Lung (tissue), 12 donors: ENCODE results near the gene RAB3C. TPM values are rescaled to one million over a fixed set of nuclear protein-coding genes. Genes with fewer than 3 reads are reported as not detected.
A peak's percentile ranks its signal among the peaks of the same experiment; 100 is the strongest.

Experiments
- ATAC-seq: fragments of 200-7000 bp; cut with Tn5 transposase; one replicate; pipeline ENCODE4 v1.9.1; 2020; ENCODE audit warnings: moderate number of reproducible peaks; ENCODE audit not compliant: insufficient read depth, low FRiP score
- DNase-seq, 3 donors: peaks; one replicate each; pipeline ENCODE4 v3.0.0-alpha.2; 2013 to 2017
- H3K27ac ChIP-seq, 2 donors: one replicate each; pipeline ENCODE4 v1.5.1; 2013; ENCODE audit warnings: mild to moderate bottlenecking in 2 of 2, moderate library complexity in 2 of 2, control low read depth in 1 of 2, inconsistent platforms in 1 of 2, low read depth in 1 of 2, low read length in 1 of 2
- H3K27me3 ChIP-seq, 3 donors: one replicate each; pipeline ENCODE4 v1.5.1; 2013; ENCODE audit warnings: low read length in 2 of 3; ENCODE audit not compliant: control insufficient read depth in 3 of 3, insufficient read depth in 3 of 3
- H3K36me3 ChIP-seq, 4 donors: one replicate each; pipeline ENCODE4 v1.5.1; 2013; ENCODE audit warnings: low read length in 4 of 4, mild to moderate bottlenecking in 1 of 4, moderate library complexity in 1 of 4; ENCODE audit not compliant: control insufficient read depth in 4 of 4, insufficient read depth in 4 of 4
- H3K4me1 ChIP-seq, 5 donors: one replicate each; pipeline ENCODE4 v1.5.1; 2013; ENCODE audit warnings: low read length in 5 of 5, mild to moderate bottlenecking in 2 of 5, moderate library complexity in 1 of 5; ENCODE audit not compliant: control insufficient read depth in 5 of 5, insufficient read depth in 5 of 5
- H3K4me3 ChIP-seq: one replicate; pipeline ENCODE4 v1.5.1; 2013; ENCODE audit warnings: mild to moderate bottlenecking, control low read depth, moderate library complexity
- H3K9ac ChIP-seq, 2 donors: one replicate each; pipeline ENCODE4 v1.5.1; 2013; ENCODE audit warnings: low read length in 2 of 2, control low read depth in 1 of 2; ENCODE audit not compliant: insufficient read depth in 1 of 2
- H3K9me3 ChIP-seq, 4 donors: one replicate each; pipeline ENCODE4 v1.5.1; 2013; ENCODE audit warnings: low read length in 3 of 4, mild to moderate bottlenecking in 1 of 4, moderate library complexity in 1 of 4; ENCODE audit not compliant: control insufficient read depth in 4 of 4, insufficient read depth in 3 of 4
- CTCF ChIP-seq: IDR thresholded peaks from 2 replicates; pipeline ENCODE4 v1.5.1; 2012; ENCODE audit warnings: mild to moderate bottlenecking; ENCODE audit errors: control extremely low read depth, extremely low read depth
- WGBS, 2 donors: extraction: QIAGEN DNeasy Blood & Tissue Kit; methylation state at CpG; one replicate each; pipeline ENCODE4 v1.1.7; 2013; 5-methylcytosine and 5-hydroxymethylcytosine counted together
- polyA plus RNA-seq, 2 donors: library from polyadenylated mRNA; stranded (reverse); fragments of 200-250 nt; gene quantifications; one replicate each; pipeline ENCODE4 v1.2.1, GENCODE V29; 2013
- total RNA-seq, 2 donors: library from RNA; depleted of rRNA in 1 of 2; stranded (reverse); fragments of >200 nt in 1 of 2; gene quantifications; one replicate each; pipeline ENCODE4 v1.2.1, GENCODE V29; 2014 to 2021
- donor health status: control.
- donor health status: control.
- donor health status: Bipolar disorder and iron deficiency.
- donor health status: healthy.
- donor health status: DM: yes; HTN: yes; CAD: no.

RAB3C gene
- total and polyA plus RNA-seq, 4 donors: 0.35 to 1.1 (median 0.86) TPM

GRCh38 chr5:58901271-58901670, 318.4 kb downstream of the RAB3C start:
- DNase-seq (no peak), ATAC-seq (no peak)
- Histone ChIP-seq H3K9me3 (peaks cover 0 to 4% (median under 1%) of the 10 kb centered on the region in 4 donors), H3K27ac (no peak overlapping the region), H3K9ac (no peak overlapping the region), H3K27me3 (no peaks in the 10 kb centered on the region), H3K36me3 (no peaks in the 10 kb centered on the region), H3K4me3 (no peak overlapping the region), H3K4me1 (peaks cover 0 to 2% (median 0%) of the 10 kb centered on the region in 5 donors)
- no peak for TF ChIP-seq CTCF
- 90 to 93% methylated on average over 11 of the region's 11 CpGs for WGBS, 2 donors

GRCh38 chr5:58902305-58902704, 319.4 kb downstream of the RAB3C start:
- no peaks in the 10 kb centered on the region for H3K27me3 ChIP-seq
- ATAC-seq (no peak), DNase-seq (peak in 1 of 3 donors; percentile 15)
- no peaks in the 10 kb centered on the region for H3K36me3 ChIP-seq
- H3K27ac ChIP-seq: no peak overlapping the region
- peaks cover 0 to 5% (median 3%) of the 10 kb centered on the region in 4 donors for H3K9me3 ChIP-seq
- H3K4me3 ChIP-seq: no peak overlapping the region
- H3K9ac ChIP-seq: no peak overlapping the region
- TF ChIP-seq CTCF: no peak
- H3K4me1 ChIP-seq: peaks cover 0 to 2% (median 0%) of the 10 kb centered on the region in 5 donors

- no peak for TF ChIP-seq CTCF
- H3K36me3 ChIP-seq: no peaks in the 10 kb centered on the region
- H3K4me1 ChIP-seq: no peaks in the 10 kb centered on the region
- DNase-seq: no peak
- H3K9ac ChIP-seq: no peak overlapping the region
- WGBS, 2 donors: 81 to 91% methylated on average over 2 of the region's 2 CpGs
- no peak for ATAC-seq
- H3K9me3 ChIP-seq: peaks cover 0 to 5% (median 3%) of the 10 kb centered on the region in 4 donors
- no peak overlapping the region for H3K4me3 ChIP-seq
- H3K27ac ChIP-seq: no peak overlapping the region
- H3K27me3 ChIP-seq: no peaks in the 10 kb centered on the region
Observed at GRCh38 chr5:58902765-58903164, 319.9 kb downstream of the RAB3C start.

- Histone ChIP-seq H3K4me3 (no peak overlapping the region), H3K9ac (no peak overlapping the region), H3K27me3 (no peaks in the 10 kb centered on the region), H3K4me1 (no peaks in the 10 kb centered on the region), H3K27ac (no peak overlapping the region), H3K9me3 (peaks cover 0 to 5% (median 3%) of the 10 kb centered on the region in 4 donors), H3K36me3 (no peaks in the 10 kb centered on the region)
- no peak for TF ChIP-seq CTCF
- ATAC-seq (no peak), DNase-seq (no peak)
- 74 to 88% methylated on average over 4 of the region's 4 CpGs for WGBS, 2 donors
Observed at GRCh38 chr5:58904737-58905136, 321.9 kb downstream of the RAB3C start.
